Activated CD4-positive, alpha-beta T cell treated with anti-CD3 and anti-CD28 coated beads, Interleukin-2, amount 10 ng/mL, durations not matched to agents 7 days and 5 days (primary cell): Measurements from ENCODE around the gene RAB34. TPM values are rescaled to one million over a fixed set of nuclear protein-coding genes. Genes with fewer than 3 reads are reported as not detected.
"Not testable (repeated sequence)": the region's sequence is repeated elsewhere in the genome, so short reads cannot be mapped to it uniquely, and the experiment has no call there.

Experiments used
- CTCF ChIA-PET: fragments of 350-600 bp; sonication (Branson Sonifier 250); formaldehyde crosslinking; loops from one replicate; lab custom pipeline; 2021; ENCODE audit warnings: antibody characterized with exemption; lab: Charles Lee
- POLR2A ChIA-PET: fragments of 350-600 bp; sonication (Branson Sonifier 250); formaldehyde crosslinking; loops from one replicate; lab custom pipeline; 2021; ENCODE audit warnings: antibody characterized with exemption; lab: Charles Lee
- DNase-seq: peaks from one replicate; pipeline ENCODE4 v3.0.0-alpha.2; 2020
- H3K27ac Mint-ChIP-seq: one replicate; pipeline ENCODE4 v1.8.0; 2021; ENCODE audit warnings: mild to moderate bottlenecking, moderate library complexity, mixed read lengths
- H3K27me3 Mint-ChIP-seq: one replicate; pipeline ENCODE4 v1.8.0; 2021; ENCODE audit warnings: mixed read lengths
- H3K36me3 Mint-ChIP-seq: one replicate; pipeline ENCODE4 v1.8.0; 2021; ENCODE audit warnings: low read depth, mixed read lengths
- H3K4me1 Mint-ChIP-seq: one replicate; pipeline ENCODE4 v1.8.0; 2021; ENCODE audit warnings: mixed read lengths
- H3K4me3 Mint-ChIP-seq: one replicate; pipeline ENCODE4 v1.8.0; 2021; ENCODE audit warnings: mild to moderate bottlenecking, moderate library complexity, mixed read lengths
- H3K9me3 Mint-ChIP-seq: one replicate; pipeline ENCODE4 v1.8.0; 2021; ENCODE audit warnings: mixed read lengths
- total RNA-seq, 2 experiments: library from RNA; stranded (reverse); gene quantifications; one replicate each; pipeline ENCODE4 v1.2.3, GENCODE V29; 2021

The RAB34 gene
- total RNA-seq, 2 experiments from 2014 or later: 11.0 to 11.8 TPM

DNA sequence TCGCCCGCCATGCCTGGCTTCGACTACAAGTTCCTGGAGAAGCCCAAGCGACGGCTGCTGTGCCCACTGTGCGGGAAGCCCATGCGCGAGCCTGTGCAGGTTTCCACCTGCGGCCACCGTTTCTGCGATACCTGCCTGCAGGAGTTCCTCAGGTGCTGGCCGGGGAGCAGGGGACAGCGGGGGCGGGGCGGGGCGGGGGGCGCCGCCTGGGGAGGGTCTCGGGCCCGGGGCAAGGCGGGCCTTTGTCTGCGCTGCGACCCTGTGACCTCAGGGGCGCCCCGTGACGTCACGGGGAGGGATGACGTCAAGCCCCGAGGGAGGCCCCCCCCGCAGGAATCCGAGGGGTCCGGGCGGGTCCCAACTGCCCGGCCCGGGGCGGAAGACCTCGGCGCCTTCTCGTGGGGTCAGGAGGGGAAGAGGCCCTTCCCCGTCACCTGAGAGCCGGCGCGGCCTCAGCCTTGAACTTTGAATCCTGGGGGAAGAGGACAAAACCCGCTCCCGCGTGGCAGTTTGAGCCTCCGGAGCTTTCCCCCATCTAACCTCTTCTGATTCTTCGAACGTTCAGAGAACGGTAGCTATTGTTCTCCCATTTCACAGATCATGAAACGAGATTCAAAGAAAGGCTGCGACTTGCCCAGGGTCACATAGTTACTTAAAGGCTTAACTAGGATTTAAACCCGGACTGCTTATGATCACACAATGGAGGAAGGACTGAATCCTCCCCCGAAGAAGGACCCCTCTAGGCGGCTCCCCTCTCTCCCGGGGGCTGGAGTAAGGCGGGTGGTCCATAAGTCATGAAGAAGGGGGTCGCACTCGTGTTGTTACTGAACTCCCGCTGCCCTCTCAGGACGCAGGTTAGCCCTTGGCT, 26.7 kb upstream of the RAB34 start:
- peak; percentile 71 for DNase-seq
- Mint-ChIP-seq H3K4me3 (peak overlapping the region; percentile 89), H3K9me3 (peaks cover 2% of the 10 kb centered on the region), H3K36me3 (peaks cover 15% of the 10 kb centered on the region), H3K4me1 (peaks cover 42% of the 10 kb centered on the region), H3K27me3 (no peaks in the 10 kb centered on the region), H3K27ac (peak overlapping the region; percentile 94)
- ChIA-PET POLR2A (interaction anchor here (1.0 to 1.9 kb wide), 3 partner anchors 15 to 18 kb away, joined by 3 to 6 read pairs (median 3); partner anchors contain the start of gene TLCD1), CTCF (interaction anchor here (0.6 to 20.1 kb wide), 6 partner anchors 14 to 153 kb away, joined by 3 to 420 read pairs (median 4); partner anchors contain the start of genes FLOT2, NEK8, RPL23A and TLCD1)

DNA sequence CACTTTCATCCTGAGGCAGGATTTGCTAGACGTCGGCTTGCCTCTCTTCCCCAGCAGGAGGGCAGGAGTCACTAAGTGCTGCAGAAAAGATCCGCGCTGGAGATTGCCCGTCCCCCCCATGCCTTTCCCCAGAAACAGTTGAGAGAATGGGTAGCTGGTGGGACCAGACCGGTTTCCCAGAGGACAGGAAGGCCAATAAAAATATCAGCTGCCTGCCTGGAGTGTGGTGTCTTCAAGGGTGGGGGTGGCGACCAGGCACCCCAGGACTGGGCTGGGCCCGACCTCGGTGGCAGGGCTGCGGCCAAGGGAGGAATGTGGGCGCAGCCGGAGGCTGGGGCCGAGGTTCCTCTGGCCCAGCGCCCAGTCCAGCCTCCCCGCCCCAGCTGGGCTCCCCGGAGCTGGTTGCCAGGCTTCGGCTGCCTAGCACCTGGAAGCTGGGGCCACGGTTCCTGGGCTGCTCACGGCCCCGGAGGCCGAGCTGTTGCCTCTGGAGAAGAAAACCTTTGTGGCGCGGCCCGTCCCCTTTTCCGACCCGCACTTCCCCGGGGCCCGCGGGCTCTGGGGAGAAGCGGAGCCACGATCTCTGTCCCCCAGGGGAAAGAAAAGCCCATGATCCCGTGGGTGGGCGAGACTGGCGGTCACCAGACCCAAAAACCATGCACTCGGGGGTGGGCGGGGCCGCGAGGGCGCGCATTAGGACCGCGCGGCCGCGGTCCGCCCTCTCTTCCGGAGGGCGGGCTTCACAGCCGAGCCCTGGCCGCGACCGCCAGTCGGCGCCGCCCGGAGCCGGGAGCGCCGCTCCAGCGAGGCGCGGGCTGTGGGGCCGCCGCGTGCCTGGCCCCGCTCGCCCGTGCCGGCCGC, 25.8 kb upstream of the RAB34 start, which contains the start of gene TRAF4:
TSS of gene TRAF4 (plus strand) at position 769 of the 861 bp plus-strand sequence. CDS start 102 bp downstream, outside the sequence.
- ChIA-PET CTCF (interaction anchor here (0.6 to 20.1 kb wide), 4 partner anchors 8 to 159 kb away, joined by 3 to 420 read pairs (median 4); partner anchors contain the start of genes DHRS13, NEK8 and TLCD1), POLR2A (interaction anchor here (1.0 kb wide), 1 partner anchor 17 kb away, joined by 3 read pairs; no protein-coding TSS in a partner anchor)
- H3K4me3 Mint-ChIP-seq: peak within 1 kb of the TSS; percentile 89
- H3K4me1 Mint-ChIP-seq: peaks cover 42% of the 10 kb centered on the region
- peaks cover 13% of the 10 kb centered on the region for H3K36me3 Mint-ChIP-seq
- peaks cover 2% of the 10 kb centered on the region for H3K9me3 Mint-ChIP-seq
- no peaks in the 10 kb centered on the region for H3K27me3 Mint-ChIP-seq
- DNase-seq: peak; percentile 77
- peak within 1 kb of the TSS; percentile 94 for H3K27ac Mint-ChIP-seq

DNA sequence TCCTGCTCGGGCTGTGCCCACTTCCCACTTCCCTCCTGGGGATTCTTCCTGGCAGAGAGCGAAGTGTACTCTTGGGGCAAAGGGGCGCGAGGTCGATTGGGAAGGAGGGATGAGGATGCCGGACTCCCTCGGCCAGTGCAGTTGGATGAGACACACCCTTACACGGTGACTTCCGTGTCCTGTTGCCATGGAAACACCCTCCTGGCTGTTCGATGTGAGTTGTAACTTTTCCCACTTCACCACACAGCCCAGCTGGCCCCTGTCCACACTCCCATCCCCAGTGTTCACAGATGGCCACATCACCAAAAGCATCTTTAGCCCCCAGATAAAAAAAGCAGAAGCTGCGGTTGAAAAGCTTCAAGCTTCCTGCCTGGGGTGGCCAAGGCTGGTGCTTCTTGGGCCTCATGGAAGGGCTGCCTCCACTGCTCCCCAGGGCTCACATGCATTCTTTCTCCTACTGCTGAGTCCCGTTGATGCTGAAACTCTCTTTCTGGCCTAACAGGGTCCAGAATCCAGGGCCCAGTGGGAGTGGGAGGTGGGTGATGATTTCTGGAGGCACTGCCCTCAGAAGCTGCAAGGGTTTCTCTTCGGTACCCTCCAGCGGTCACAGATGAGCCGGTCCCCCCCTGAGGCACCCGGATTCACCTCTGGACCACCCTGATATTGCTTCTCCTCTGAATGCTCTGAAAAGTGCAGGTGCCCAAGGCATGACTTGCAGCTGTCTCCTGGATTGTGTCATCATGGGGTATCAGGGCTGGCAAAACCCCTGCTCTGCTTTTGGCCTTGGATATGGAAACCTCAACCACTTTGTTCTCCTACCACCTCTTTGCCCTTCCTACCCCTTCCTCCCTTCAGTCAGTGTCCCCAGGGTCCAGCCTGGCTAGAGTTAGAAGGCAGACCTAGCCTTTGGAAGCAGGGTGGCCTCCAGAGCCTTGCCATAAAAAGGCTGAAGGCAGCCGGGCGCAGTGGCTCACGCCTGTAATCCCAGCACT, 24.0 kb upstream of the RAB34 start:
- ChIA-PET CTCF (interaction anchor here (0.6 to 20.1 kb wide), 5 partner anchors 8 to 163 kb away, joined by 3 to 420 read pairs (median 3); partner anchors contain the start of genes NEK8 and TLCD1), POLR2A (no interaction called here)
- peaks cover 13% of the 10 kb centered on the region for H3K36me3 Mint-ChIP-seq
- peaks cover 42% of the 10 kb centered on the region for H3K4me1 Mint-ChIP-seq
- no peaks in the 10 kb centered on the region for H3K27me3 Mint-ChIP-seq
- H3K4me3 Mint-ChIP-seq: no peak overlapping the region
- H3K27ac Mint-ChIP-seq: peak overlapping the region; percentile 51
- DNase-seq: no peak
- H3K9me3 Mint-ChIP-seq: peaks cover 2% of the 10 kb centered on the region

DNA sequence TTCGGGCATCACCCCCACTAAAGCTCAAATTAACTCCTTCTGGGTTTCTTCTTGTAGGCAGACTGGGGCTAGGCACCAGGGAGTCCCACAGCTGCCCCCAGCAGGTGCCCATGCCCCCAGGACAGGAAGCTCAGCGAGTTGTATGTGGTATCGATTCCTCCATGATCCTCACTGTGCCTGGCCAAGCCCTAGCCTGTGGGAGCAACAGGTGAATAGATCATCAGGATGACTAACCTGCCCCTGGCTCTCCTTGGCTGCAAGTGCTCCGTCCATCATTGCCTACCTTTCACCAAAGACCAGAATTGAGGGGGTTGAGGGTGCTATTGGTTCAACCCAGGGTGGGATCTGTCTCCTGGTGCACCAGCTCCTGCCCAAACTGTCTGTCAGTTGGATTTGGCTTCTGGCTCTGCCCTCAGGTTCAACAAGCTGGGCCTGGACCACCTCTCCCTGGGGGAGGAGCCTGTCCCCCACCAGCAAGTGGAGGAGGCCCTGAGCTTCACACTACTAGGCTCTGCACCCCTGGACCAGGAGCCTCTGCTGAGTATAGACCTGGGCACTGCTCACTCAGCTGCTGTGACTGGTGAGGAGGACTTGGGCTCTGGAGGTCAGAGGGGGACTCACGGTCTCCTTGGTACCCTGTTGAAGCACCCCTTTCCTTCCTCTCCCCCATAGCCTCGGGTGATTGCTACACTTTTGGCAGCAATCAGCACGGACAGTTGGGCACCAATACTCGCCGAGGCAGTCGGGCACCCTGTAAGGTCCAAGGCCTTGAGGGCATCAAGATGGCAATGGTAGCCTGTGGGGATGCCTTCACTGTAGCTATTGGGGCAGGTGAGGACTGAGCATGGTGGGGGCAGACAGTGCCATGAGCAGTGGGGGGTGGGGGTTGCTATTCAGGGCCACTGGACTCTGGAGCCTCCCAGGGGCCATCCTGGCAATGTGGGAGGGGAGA, 23.0 kb upstream of the RAB34 start:
- ChIA-PET POLR2A (no interaction called here), CTCF (interaction anchor here (1.0 to 20.1 kb wide), 3 partner anchors 9 to 23 kb away, joined by 3 to 420 read pairs (median 3); partner anchors contain the start of genes NEK8 and TLCD1)
- Mint-ChIP-seq H3K4me3 (no peak overlapping the region), H3K4me1 (peaks cover 34% of the 10 kb centered on the region), H3K27ac (no peak overlapping the region), H3K27me3 (no peaks in the 10 kb centered on the region), H3K36me3 (peaks cover 14% of the 10 kb centered on the region), H3K9me3 (peaks cover 2% of the 10 kb centered on the region)
- DNase-seq: no peak

DNA sequence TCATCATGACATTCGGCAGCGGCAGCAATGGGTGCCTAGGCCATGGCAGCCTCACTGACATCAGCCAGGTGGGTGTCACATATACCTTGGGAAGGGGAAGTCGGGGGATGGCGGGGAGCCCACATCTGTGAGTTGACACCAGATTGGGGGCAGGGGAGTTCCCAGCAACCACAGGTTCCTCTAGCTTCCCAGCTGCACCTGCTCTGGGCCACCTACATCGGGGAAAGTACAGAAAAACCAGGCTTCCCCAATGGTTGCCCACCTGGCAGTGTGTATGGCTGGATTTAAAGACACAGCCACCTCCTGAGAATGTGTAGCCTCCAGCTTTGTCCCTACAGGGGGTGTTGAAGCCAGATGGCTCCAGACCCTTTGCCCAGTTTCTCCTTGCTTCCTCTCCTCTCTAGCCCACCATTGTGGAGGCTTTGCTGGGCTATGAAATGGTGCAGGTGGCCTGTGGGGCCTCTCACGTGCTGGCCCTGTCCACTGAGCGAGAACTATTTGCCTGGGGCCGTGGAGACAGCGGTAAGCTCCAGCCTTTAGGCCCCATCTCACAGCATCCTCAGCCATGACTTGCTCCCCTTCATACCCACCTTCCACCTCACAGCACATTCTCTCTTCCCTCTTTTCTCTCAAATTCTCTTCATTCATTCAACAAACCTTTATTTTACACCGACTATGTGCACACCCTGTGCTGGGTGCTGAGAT, 21.2 kb upstream of the RAB34 start:
- Mint-ChIP-seq H3K27me3 (no peaks in the 10 kb centered on the region), H3K9me3 (peaks cover 2% of the 10 kb centered on the region), H3K36me3 (peaks cover 14% of the 10 kb centered on the region), H3K4me1 (peaks cover 29% of the 10 kb centered on the region), H3K27ac (peak overlapping the region; percentile 80), H3K4me3 (no peak overlapping the region)
- no peak for DNase-seq
- CTCF ChIA-PET: interaction anchor here (20.1 kb wide), 1 partner anchor 9 kb away, joined by 420 read pairs; the partner anchor contains the start of genes NEK8 and TLCD1
- POLR2A ChIA-PET: no interaction called here

DNA sequence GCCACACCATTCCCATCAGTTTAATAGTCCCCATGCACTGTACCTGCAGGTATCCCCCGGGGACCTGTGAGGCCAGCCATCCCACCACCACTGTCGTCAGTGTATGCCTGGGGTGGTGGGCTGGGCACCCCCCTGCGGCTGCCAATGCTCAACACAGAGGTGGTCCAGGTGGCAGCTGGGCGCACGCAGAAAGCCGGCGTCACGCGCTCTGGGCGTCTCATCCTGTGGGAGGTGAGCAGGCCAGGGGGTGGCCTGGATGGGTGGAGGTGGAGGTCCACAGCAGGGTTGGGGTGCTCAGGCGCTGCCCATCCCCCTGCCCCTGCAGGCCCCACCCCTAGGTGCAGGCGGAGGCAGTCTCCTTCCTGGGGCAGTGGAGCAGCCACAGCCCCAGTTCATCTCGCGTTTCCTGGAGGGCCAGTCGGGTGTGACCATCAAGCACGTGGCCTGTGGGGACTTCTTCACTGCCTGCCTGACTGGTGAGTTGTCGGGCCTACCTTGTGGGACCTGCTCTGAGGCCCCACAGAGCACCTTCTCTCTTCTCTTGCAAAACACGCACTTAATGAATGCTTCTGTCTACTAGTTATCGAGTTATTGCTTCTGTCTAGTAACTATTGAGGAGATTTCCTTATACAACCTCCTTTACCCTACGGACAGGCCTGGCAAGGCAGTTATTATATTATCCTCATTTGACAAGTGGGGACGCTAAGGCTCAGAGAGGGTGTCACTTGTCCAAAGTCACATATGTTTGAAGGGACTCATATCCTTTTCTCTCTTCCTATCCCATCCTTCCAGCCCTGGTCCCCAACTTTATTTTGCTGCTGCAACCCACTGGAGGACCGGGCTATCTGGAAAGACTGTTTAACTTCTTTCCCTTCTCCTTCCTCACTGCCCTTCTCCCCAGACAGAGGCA, 20.4 kb upstream of the RAB34 start:
- H3K9me3 Mint-ChIP-seq: peaks cover 2% of the 10 kb centered on the region
- H3K27ac Mint-ChIP-seq: peak overlapping the region; percentile 80
- no peak overlapping the region for H3K4me3 Mint-ChIP-seq
- ChIA-PET POLR2A (no interaction called here), CTCF (interaction anchor here (1.0 to 20.1 kb wide), 2 partner anchors 8 to 12 kb away, joined by 3 to 420 read pairs; partner anchors contain the start of genes NEK8 and TLCD1)
- peaks cover 14% of the 10 kb centered on the region for H3K36me3 Mint-ChIP-seq
- no peak for DNase-seq
- H3K27me3 Mint-ChIP-seq: no peaks in the 10 kb centered on the region
- H3K4me1 Mint-ChIP-seq: peaks cover 26% of the 10 kb centered on the region

DNA sequence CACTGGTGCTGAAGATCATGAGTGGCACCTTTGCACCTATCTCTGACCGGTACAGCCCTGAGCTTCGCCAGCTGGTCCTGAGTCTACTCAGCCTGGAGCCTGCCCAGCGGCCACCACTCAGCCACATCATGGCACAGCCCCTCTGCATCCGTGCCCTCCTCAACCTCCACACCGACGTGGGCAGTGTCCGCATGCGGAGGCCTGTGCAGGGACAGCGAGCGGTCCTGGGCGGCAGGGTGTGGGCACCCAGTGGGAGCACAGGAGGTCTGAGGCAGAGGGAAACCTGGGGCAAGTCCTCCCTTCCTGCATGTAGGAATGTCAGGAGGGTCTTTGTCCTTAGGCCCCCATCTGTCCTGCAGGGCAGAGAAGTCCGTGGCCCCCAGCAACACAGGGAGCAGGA, 19.6 kb upstream of the RAB34 start:
- ChIA-PET CTCF (interaction anchor here (1.0 to 20.1 kb wide), 2 partner anchors 7 to 13 kb away, joined by 3 to 420 read pairs; partner anchors contain the start of genes NEK8 and TLCD1), POLR2A (no interaction called here)
- peaks cover 25% of the 10 kb centered on the region for H3K4me1 Mint-ChIP-seq
- no peak for DNase-seq
- H3K9me3 Mint-ChIP-seq: peaks cover 2% of the 10 kb centered on the region
- H3K27ac Mint-ChIP-seq: no peak overlapping the region
- H3K36me3 Mint-ChIP-seq: peaks cover 14% of the 10 kb centered on the region
- no peaks in the 10 kb centered on the region for H3K27me3 Mint-ChIP-seq
- H3K4me3 Mint-ChIP-seq: no peak overlapping the region

DNA sequence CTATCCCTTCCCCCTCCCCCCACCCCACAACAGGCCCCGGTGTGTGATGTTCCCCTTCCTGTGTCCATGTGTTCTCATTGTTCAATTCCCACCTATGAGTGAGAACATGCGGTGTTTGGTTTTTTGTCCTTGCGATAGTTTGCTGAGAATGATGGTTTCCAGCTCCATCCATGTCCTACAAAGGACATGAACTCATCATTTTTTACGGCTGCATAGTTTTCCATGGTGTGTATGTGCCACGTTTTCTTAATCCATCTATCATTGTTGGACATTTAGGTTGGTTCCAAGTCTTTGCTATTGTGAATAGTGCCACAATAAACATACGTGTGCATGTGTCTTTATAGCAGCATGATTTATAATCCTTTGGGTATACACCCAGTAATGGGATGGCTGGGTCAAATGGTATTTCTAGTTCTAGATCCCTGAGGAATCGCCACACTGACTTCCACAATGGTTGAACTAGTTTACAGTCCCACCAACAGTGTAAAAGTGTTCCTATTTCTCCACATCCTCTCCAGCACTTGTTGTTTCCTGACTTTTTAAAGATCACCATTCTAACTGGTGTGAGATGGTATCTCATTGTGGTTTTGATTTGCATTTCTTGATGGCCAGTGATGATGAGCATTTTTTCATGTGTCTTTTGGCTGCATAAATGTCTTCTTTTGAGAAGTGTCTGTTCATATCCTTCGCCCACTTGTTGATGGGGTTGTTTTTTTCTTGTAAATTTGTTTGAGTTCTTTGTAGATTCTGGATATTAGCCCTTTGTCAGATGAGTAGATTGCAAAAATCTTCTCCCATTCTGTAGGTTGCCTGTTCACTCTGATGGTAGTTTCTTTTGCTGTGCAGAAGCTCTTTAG, 18.5 kb upstream of the RAB34 start:
- H3K9me3 Mint-ChIP-seq, H3K4me3 Mint-ChIP-seq, DNase-seq, H3K27me3 Mint-ChIP-seq, POLR2A ChIA-PET, H3K27ac Mint-ChIP-seq: not testable (repeated sequence)
- Mint-ChIP-seq H3K4me1 (peaks cover 16% of the 10 kb centered on the region), H3K36me3 (peaks cover 12% of the 10 kb centered on the region)
- CTCF ChIA-PET: interaction anchor here (2.1 to 11.5 kb wide), 2 partner anchors 9 to 11 kb away, joined by 17 to 420 read pairs; partner anchors contain the start of genes TLCD1 and TRAF4
